ENCODE data around the gene LYPD6B.

Gene LYPD6B

DNA sequence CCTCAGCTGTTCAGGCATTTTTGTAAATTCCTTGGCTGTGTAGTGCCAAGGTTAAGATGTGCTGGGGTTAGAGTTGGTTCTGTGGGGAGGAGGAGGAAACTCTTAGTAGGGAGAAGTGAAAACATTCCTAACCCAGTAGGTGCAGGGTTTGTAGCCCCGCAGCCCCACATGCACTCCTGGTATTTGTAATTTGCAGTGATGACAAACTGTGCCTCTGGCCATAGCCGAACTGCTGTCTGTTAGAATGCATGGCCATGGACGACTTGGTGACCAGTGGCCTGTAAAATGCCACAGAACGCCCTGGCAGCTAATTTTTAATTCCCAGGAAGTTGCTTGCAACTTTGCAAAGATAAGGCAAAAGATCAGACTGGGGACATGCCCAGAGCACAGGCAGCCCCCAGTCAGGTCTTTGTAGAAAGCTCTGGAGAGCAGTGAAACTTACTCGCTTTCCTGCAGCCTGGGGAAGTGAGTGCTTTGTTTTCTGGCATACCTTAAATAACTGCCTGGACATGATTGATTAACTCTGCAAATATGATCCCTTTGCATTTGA is 38.4 kb downstream of the LYPD6B start:
- H3K4me1 ChIP-seq (ENCODE audit: low read depth, poor library complexity, severe bottlenecking): no peaks in the 10 kb centered on the region
- H3K27me3 ChIP-seq (ENCODE audit: insufficient read depth, low read depth): no peaks in the 10 kb centered on the region
- no peak overlapping the region for H2AFZ ChIP-seq (ENCODE audit: low read depth)
- TF ChIP-seq, protein P1, sequence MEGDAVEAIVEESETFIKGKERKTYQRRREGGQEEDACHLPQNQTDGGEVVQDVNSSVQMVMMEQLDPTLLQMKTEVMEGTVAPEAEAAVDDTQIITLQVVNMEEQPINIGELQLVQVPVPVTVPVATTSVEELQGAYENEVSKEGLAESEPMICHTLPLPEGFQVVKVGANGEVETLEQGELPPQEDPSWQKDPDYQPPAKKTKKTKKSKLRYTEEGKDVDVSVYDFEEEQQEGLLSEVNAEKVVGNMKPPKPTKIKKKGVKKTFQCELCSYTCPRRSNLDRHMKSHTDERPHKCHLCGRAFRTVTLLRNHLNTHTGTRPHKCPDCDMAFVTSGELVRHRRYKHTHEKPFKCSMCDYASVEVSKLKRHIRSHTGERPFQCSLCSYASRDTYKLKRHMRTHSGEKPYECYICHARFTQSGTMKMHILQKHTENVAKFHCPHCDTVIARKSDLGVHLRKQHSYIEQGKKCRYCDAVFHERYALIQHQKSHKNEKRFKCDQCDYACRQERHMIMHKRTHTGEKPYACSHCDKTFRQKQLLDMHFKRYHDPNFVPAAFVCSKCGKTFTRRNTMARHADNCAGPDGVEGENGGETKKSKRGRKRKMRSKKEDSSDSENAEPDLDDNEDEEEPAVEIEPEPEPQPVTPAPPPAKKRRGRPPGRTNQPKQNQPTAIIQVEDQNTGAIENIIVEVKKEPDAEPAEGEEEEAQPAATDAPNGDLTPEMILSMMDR (conservative IDR thresholded peaks at IDR 0.05; ENCODE audit: low read depth, low read length): no peak
- H4K20me1 ChIP-seq (ENCODE audit: insufficient read depth): no peaks in the 10 kb centered on the region
- H3K9ac ChIP-seq: no peak overlapping the region
- H3K27ac ChIP-seq: no peak overlapping the region
- H3K4me3 ChIP-seq (IDR thresholded peaks at IDR 0.05; ENCODE audit: insufficient read depth, low read depth, low read length): no peak overlapping the region
- H3K36me3 ChIP-seq (ENCODE audit: insufficient read depth): no peaks in the 10 kb centered on the region
- no peaks in the 10 kb centered on the region for H3K79me2 ChIP-seq (ENCODE audit: insufficient read depth, low read depth)
- H3K4me2 ChIP-seq: no peak overlapping the region

GRCh38 chr2:149077861-149078260 is 39.4 kb downstream of the LYPD6B start:
- no peaks in the 10 kb centered on the region for H4K20me1 ChIP-seq (ENCODE audit: insufficient read depth)
- no peaks in the 10 kb centered on the region for H3K36me3 ChIP-seq (ENCODE audit: insufficient read depth)
- H3K9ac ChIP-seq: no peak overlapping the region
- TF ChIP-seq, protein P1 (conservative IDR thresholded peaks at IDR 0.05; ENCODE audit: low read depth, low read length): no peak
- H3K79me2 ChIP-seq (ENCODE audit: insufficient read depth, low read depth): no peaks in the 10 kb centered on the region
- no peak overlapping the region for H3K4me3 ChIP-seq (IDR thresholded peaks at IDR 0.05; ENCODE audit: insufficient read depth, low read depth, low read length)
- H3K27ac ChIP-seq: no peak overlapping the region
- H3K4me2 ChIP-seq: no peak overlapping the region
- no peak overlapping the region for H2AFZ ChIP-seq (ENCODE audit: low read depth)
- no peaks in the 10 kb centered on the region for H3K4me1 ChIP-seq (ENCODE audit: low read depth, poor library complexity, severe bottlenecking)
- H3K27me3 ChIP-seq (ENCODE audit: insufficient read depth, low read depth): no peaks in the 10 kb centered on the region

- TF ChIP-seq, protein P1 (conservative IDR thresholded peaks at IDR 0.05; ENCODE audit: low read depth, low read length): no peak
- no peak overlapping the region for H3K27ac ChIP-seq
- no peaks in the 10 kb centered on the region for H4K20me1 ChIP-seq (ENCODE audit: insufficient read depth)
- no peaks in the 10 kb centered on the region for H3K79me2 ChIP-seq (ENCODE audit: insufficient read depth, low read depth)
- H3K4me3 ChIP-seq (IDR thresholded peaks at IDR 0.05; ENCODE audit: insufficient read depth, low read depth, low read length): no peak overlapping the region
- H3K4me1 ChIP-seq (ENCODE audit: low read depth, poor library complexity, severe bottlenecking): no peaks in the 10 kb centered on the region
- no peaks in the 10 kb centered on the region for H3K27me3 ChIP-seq (ENCODE audit: insufficient read depth, low read depth)
- H3K4me2 ChIP-seq: no peak overlapping the region
- H3K9ac ChIP-seq: no peak overlapping the region
- H2AFZ ChIP-seq (ENCODE audit: low read depth): no peak overlapping the region
- H3K36me3 ChIP-seq (ENCODE audit: insufficient read depth): no peaks in the 10 kb centered on the region
Measured at GRCh38 chr2:149080099-149080498, 41.6 kb downstream of the LYPD6B start.

DNA sequence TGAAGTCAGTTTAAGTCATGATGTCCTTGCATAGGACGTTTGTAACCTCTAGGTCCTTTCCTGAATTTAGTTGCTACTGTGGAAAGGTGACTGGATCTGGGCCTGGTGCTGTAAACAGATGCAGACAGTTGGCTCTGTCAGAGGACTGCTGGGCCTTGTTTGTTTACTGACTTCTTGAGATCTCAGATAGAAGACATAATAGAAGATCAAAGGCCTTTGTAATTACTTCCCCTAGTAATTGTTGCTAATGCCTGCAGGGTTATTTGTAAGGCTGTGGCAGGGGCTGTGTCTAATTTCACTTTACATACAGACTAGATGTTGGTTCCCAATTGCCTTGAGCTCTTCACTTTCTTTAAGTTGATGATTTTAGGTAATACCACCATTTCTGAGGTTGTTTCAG is 42.5 kb downstream of the LYPD6B start:
- Histone ChIP-seq H3K4me1 (ENCODE audit: low read depth, poor library complexity, severe bottlenecking) (no peaks in the 10 kb centered on the region), H4K20me1 (ENCODE audit: insufficient read depth) (no peaks in the 10 kb centered on the region), H3K4me2 (no peak overlapping the region), H3K27me3 (ENCODE audit: insufficient read depth, low read depth) (no peaks in the 10 kb centered on the region), H3K9ac (no peak overlapping the region), H3K4me3 (IDR thresholded peaks at IDR 0.05; ENCODE audit: insufficient read depth, low read depth, low read length) (no peak overlapping the region), H3K27ac (no peak overlapping the region), H3K36me3 (ENCODE audit: insufficient read depth) (no peaks in the 10 kb centered on the region), H3K79me2 (ENCODE audit: insufficient read depth, low read depth) (no peaks in the 10 kb centered on the region), H2AFZ (ENCODE audit: low read depth) (no peak overlapping the region)
- TF ChIP-seq, protein P1 (conservative IDR thresholded peaks at IDR 0.05; ENCODE audit: low read depth, low read length): no peak

Data from KMS-11 (cell line).